Measurements from ENCODE around the gene MAGT1.
A peak's percentile ranks its signal among the peaks of the same experiment; 100 is the strongest.
"Not testable (repeated sequence)": the region's sequence is repeated elsewhere in the genome, so short reads cannot be mapped to it uniquely, and the experiment has no call there.

Gene MAGT1

DNA sequence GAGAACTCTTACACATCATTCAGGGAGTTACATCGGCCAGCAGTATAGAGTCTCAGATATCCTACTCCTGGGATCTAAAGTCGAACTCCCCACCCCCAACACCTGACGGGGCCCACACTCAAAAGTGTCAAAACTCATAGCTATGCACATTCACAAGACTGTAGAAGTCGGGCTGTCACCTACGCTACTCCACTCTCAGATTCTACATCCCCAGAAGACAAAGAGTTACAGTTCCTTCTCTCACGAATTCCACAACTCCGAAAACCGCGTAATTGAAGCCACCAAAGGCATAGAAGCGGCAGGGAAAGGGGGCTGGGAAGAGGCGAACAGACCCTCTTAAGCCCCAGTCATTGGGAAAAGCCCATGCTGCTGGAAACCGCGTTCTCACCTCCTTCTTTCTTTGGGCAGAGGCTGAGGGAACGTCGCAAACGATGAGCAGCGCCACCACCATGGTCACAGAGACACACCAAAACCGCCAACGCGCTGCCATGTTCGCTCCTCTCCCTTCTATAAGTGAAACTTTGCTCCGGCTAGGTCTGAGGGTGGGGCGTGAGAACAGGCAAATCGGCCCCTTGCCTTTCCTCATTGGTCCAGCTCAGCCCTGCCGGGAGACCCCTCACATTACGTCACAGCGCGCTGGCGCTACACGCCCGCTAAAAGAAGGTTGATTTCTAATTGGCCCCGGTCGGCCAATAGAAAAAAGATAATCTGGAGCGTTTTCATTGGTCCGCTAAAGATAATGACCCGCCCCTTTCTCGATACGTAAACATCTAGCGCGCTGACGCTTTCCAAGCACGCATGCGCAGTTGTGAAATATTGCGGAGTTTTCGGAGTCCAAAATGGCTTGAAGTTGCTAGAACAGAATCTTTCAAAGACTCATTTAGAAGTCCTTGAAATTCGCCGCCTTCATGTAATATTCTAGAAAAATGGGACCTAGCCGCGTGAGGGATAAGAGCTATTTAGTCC is at the start of gene MAGT1:
Gene MAGT1 (minus strand): TSS at position 515 of the 966 bp plus-strand sequence. CDS start 25 bp downstream, at position 490.
- peak; percentile 68 to 75 for DNase-seq (ENCODE audit: low read depth in 1 of 2, low spot score in 1 of 2)

DNA sequence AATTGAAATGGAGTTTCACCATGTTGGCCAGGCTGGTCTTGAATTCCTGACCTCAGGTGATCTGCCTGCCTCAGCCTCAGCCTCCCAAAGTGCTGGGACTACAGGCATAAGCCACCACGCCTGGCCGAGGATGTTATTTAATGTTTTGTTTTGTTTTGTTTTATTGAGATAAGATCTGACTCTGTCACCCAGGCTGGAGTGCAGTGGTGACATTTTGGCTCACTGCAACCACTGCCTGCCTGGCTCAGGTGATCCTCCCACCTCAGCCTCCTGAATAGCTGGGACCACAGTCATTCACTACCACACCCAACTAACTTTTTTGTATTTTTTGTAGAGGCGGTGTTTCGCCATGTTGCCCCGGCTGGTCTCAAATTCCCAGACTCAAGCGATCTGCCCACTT is 49.8 kb upstream of the MAGT1 start:
- not testable (repeated sequence) for DNase-seq (ENCODE audit: low read depth in 1 of 2, low spot score in 1 of 2)

DNA sequence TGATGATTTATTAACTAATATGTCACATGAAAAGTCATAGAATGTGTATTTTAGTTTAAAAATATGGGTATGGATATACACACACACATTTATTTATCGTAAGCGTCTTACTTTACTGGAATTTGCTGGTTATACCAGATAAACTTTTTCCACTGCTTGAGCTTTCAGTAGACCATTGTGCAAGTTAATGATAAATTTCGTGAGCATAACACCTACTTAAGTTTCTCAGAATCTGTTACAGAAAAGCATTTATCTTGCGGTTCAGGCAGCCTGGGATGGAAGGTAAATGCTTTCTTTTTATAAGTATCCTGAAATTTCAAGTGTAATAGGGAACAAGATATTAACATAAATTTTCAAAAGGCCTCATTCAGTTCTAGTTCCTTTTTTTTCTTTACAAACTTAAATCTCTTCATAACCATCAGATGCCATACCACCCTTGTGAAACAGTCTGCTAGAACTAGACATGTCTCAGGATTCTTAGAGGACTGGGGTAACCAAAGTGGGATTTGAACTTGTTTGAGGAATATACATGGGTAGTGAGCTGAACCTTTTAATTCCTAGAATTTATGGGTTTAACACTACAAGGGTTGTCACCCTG is 42.9 kb upstream of the MAGT1 start:
- no peak for DNase-seq (ENCODE audit: low read depth in 1 of 2, low spot score in 1 of 2)

DNA sequence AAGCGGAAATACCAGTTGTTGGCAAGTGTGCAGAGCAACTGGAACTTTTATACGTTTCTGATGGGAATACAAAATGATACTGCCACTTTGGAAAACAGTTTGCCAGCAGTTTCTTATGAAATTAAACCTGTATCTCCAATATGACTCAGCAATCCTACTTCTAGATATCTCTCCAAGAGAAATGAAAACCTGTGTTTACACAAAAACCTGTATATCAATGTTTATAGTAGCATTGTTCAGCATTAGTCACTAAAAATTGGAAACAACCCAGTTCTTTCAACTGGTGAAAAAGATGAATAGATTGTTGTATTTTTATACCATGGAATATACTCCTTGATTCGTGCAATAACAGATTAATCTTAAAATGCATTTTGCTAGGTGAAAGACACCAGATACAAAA is 42.1 kb upstream of the MAGT1 start:
- DNase-seq (ENCODE audit: low read depth in 1 of 2, low spot score in 1 of 2): no peak

DNA sequence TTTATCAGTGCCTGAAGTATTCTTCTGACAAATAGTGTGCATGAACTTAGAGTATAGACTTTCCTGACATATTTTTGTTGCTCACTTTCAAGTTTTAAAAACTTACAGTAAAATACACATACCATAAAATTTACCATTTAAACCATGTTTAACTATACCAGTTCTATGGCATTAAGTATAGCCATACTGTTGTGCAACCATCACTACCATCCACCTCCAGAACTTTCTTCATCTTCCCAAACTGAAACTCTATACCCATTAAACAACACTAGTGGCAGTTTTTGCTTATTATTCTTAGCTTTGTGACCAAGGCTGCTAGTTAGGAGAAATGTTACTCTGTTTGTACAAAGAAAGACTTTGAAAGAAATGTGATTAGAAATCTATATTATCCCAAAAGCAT is 41.1 kb upstream of the MAGT1 start:
- DNase-seq (ENCODE audit: low read depth in 1 of 2, low spot score in 1 of 2): no peak

DNA sequence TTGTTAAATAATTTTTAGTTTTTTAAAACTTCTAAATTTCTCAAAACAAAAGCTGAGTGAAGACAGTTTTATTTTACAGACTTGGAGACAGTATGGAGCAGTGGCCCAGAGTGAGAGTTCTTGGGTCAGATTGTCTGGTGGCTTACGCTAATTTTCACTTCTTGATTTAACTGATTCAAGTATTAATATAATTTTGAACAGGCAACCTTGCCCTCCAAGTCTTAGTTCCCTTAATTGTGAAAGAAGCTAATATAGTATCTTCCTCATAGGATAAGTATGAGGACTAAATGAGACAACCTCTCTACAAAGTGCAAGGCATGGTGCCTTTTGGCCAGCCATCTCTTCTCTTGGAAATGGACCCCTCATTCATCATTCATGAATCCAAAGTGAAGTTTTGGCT is 40.7 kb upstream of the MAGT1 start:
- no peak for DNase-seq (ENCODE audit: low read depth in 1 of 2, low spot score in 1 of 2)

DNA sequence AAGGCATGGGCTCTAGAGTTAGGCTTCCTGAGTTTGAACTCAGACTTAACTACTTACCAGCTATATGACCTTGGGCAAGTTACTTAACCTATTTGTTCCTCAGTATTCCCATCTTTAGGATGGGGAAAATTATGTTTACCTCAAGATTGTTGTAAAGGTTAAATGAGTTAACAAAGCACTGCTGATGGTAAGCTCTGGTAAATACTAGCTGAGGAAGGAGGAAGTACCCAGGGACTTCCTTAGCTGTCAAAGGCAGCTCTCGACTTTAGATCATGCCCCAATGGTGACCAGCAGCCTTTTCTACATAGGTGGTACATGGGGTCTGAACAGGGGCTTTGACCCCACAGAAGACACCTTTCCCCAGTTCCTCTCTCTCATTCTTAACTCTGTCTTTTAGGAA is 35.3 kb upstream of the MAGT1 start:
- no peak for DNase-seq (ENCODE audit: low read depth in 1 of 2, low spot score in 1 of 2)

DNA sequence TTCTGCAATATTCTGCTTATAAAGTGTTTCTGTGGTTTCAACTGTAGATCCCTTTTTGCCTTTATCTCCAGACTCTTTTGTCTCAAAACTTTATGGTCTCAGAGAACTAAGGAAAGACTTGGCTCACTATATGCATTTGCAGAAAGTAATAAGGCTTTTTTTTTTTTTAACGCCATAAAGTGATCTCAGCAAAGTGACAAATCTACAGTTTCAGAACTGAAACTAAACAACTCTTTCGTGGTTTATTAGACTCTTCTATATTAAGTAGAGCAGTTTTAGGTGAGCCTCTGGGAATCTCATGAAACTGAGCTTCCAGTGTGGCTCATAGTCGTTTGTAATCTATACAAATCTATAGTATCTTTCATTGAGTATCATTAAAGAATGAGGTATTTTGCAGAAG is 30.5 kb upstream of the MAGT1 start:
- DNase-seq (ENCODE audit: low read depth in 1 of 2, low spot score in 1 of 2): no peak

DNA sequence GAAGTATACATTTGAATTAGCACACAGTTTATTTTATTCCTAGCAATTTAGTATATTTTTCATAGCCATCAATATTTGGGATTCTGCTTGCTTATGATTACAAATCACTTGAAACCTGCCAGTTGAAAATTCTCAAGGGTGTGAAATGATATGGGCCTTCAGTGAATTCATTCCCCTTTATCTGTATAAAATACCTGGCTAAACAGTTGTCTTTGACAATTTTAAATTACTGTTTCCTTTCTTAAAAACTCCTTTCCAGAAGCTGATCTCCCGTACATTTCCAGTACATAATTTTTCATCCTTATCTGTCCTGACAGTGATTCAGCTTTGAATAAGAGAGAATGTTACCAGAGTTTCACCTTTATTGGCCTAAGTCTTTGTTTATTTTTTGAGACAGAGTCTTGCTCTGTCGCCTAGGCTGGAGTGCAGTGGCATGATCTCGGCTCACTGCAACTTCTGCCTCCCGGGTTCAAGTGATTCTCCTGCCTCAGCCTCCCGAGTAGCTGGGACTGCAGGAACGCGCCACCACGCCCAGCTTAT is 29.2 kb upstream of the MAGT1 start:
- DNase-seq (ENCODE audit: low read depth in 1 of 2, low spot score in 1 of 2): no peak

DNA sequence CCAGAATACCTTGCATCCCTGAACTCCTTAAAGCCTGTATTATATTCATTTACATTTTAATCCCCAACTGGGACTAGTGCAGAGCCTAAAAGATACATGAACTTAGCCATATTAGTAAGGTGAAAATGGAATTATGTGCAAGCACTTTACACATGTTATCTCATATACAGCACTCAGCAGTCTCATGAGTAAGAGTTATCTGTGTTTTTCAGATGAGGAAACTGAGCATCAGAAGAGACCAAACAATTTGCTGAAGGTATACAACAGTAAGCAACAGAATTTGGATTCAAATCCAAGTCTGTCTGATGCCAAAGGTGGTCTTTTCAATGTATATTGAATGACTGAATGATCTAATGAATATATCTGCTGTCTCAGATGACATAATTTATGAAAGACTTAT is 27.6 kb upstream of the MAGT1 start:
- no peak for DNase-seq (ENCODE audit: low read depth in 1 of 2, low spot score in 1 of 2)

DNA sequence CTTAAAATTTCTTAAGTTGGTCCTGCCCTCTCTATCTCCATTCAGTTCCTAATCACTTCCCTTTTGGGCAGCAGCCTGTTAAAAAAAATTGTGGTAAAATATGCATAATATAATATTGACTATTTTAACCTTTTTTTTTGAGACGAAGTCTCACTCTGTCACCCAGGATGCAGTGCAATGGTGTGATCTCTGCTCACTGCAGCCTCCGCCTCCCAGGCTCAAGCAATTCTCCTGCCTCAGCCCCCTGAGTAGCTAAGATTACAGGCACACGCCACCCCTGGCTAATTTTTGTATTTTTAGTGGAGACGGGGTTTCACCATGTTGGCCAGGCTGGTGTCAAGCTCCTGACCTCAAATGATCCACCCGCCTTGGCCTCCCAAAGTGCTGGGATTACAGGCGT is 24.1 kb upstream of the MAGT1 start:
- not testable (repeated sequence) for DNase-seq (ENCODE audit: low read depth in 1 of 2, low spot score in 1 of 2)

DNA sequence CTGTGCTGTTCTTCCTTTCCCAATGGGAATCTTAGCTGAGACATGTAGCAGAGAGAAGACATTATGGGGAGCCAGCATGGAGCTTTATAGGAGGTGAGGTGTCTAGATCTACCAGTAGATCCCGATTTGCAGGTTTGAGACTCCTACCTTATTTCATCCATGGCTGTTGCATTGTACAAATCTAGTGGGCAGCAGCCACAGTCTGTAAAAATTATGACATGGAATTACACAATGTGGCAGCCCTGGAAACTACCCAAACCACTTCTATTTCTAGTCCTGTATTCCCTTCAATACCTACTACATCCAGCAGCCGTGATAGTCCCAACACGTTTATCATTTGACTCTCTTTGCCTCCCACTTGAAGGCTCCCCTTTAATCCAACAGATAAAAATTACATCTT is 23.3 kb upstream of the MAGT1 start:
- DNase-seq (ENCODE audit: low read depth in 1 of 2, low spot score in 1 of 2): no peak

DNA sequence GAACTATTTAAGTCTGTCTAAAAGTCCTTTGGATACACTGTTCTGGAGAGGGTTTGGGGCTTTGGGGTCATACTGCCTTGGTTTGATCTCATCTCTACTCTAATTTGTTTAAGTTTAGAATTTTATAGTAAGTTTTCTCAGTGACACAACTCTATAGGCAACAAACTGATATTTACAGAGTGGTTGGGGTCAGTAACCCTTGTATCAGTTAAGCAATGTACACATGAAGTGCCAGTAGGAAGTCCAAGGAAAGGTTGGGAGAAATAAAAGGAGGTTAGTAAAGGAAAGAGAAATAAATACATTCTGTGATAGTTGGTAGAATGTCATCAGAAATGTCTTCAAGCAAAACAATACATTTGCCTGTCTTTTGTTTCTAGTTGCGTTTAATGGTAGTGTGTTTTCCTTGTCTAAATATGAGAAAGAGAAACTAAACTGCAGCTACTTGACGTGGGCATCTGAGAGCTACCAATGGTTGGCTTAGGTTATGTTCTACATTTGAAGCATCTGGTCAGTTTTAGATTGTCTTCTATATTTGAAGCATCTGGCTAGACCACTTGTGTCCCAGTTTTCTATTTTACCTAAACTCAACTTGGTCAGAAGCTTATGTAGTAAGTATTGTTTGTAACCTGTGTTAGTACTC is 22.2 kb upstream of the MAGT1 start:
- DNase-seq (ENCODE audit: low read depth in 1 of 2, low spot score in 1 of 2): no peak

DNA sequence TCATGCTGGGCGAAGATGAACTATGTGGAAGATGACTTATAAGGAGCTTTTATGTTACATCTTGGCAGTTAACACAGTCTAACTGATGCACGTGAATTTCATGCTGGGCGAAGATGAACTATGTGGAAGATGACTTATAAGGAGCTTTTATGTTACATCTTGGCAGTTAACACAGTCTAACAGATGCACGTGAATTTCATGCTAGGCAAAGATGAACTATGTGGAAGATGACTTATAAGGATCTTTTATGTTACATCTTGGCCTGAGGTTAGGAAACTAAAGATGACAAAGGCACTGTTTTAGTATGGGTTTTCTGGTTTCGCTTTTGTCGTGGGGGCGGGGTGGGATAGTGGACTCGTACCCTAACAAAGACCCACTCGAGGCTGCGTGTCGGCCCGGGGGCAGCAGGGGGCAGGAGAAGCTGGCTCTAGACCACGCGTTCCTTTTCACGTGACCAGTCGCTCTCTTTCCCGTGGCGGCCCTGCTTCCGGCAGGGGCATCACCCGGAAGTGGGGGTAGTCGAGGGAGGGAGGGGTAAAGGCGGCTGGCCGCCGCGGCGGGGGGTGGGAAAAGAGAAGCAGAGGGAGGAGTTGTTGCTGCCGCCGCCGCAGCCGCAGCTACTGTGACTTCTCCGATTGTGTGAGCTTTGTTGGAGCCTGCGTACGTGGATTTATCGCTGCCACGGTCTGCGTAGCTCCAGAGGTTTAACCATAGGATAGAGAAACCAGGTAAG is 15.0 kb upstream of the MAGT1 start, which contains the start of gene ATP7A:
Gene ATP7A (plus strand): TSS at position 586 of the 733 bp plus-strand sequence. CDS start 60,949 bp downstream, outside the sequence.
- peak; percentile 80 for DNase-seq (ENCODE audit: low read depth in 1 of 2, low spot score in 1 of 2)

DNA sequence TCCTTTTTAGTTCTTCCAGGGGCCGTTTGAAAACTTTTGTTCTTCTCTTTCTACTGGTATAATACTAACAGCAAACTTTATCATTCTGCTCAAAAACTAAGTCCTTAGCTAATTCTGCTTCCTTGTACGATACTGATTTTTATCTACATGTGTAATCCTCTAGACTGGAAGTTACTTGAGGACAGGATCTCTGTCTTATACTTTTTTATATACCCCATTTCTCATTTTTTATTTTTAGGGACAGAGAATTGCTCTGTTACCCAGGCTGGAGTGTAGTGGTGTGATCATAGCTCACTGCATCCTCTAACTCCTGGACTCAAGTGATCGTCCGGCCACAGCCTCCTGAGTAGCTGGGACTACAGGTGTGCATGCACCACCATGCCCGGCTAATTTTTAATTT is 6.3 kb upstream of the MAGT1 start:
- DNase-seq (ENCODE audit: low read depth in 1 of 2, low spot score in 1 of 2): no peak

DNA sequence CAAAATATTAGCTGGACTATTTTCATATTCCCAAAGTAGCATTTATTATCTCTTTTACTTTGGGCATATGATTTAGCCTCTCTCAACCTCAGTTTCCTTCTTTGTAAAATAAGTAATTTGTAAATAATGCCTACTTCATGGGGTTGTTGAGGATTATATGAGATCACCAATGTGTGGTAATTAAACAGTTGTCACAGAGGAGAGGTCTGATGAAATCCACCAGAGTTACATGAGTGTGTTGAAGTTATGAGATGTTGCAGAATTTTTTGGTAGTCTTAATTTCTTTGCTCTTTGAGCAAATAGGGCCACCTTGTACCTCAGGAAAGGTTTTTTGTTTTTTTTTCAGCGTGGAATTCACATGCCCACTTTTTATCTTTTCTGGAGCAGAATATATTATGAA is 5.5 kb upstream of the MAGT1 start:
- DNase-seq (ENCODE audit: low read depth in 1 of 2, low spot score in 1 of 2): no peak

DNA sequence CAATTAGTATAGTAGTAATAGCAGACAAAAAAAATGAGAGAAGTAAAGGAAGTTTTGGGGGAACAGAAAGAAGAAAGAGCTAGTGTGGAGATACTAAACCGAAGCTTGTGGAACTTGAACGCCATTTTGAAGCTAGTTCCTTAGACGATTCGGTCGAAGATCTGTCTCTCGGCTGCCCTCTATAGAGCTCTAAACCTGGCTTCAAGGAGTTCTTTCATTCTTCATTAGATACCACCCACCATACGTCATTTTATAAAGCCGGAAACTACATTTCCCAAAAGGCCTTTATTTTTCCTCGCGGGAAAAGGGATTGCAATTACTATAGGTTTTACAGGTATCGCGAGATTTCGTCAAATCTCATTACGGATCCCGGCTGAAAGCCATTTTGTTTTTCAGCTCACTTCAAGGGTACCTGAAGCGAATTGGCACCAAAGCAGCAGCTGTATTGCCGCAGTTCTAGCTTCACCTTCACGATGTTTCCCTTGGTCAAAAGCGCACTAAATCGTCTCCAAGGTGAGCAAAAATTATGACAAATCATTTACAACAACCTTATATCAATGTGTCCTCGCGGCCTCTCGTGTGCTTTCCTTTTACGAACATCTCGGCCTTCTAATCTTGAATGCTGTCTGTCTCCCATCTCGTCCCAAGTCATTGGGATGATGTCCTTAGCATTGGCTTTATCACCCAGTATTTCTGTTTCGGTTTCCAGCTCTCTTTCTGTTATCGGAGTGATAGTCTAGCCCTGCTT is 4.0 kb upstream of the MAGT1 start, which contains the start of gene COX7B:
Gene COX7B (plus strand): TSS at position 388 of the 748 bp plus-strand sequence. CDS start 86 bp downstream, at position 474.
- no peak for DNase-seq (ENCODE audit: low read depth in 1 of 2, low spot score in 1 of 2)

DNA sequence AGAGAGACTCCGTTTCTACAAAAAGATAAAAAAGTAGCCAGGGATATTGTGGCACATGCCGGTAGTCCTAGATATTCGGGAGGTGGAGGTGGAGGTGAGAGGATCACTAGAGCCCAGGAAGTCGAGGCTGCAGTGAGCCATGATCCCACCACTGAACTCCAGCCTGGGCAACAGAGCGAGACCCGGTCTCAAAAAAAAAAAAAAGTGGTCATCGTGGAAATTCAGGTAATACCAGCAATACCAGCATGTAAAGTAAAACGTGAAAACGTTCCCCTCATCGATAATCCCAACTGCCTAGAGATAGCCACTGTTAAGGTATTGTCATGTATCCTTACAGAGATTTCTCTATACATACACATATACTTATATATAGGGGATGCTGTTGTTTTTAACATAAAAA is 1.5 kb downstream of the MAGT1 start:
- DNase-seq (ENCODE audit: low read depth in 1 of 2, low spot score in 1 of 2): no peak

DNA sequence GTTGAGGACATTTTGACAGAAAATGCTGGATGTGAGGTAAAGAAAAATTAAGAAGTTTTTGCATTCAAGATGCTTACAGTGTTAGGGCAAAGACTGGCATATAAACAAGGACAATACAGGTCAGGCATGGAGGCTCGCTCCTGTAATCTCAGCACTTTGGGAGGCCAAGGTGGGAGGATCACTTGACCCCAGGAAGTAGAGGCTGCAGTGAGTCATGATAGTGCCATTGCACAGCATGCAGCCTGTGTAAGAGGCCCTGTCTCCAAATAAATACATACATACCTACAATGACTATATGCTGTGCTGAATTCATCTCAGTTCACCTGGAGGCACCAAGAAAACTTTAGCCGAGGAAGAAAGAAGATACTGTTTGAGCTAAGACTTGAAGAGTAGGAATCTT is 2.3 kb downstream of the MAGT1 start:
- no peak for DNase-seq (ENCODE audit: low read depth in 1 of 2, low spot score in 1 of 2)

DNA sequence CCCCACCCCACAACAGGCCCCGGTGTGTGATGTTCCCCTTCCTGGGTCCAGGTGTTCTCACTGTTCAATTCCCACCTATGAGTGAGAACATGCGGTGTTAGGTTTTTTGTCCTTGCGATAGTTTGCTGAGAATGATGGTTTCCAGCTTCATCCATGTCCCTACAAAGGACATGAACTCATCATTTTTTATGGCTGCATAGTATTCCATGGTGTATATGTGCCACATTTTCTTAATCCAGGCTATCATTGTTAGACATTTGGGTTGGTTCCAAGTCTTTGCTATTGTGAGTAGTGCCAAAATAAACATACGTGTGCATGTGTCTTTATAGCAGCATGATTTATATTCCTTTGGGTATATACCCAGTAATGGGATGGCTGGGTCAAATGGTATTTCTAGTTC is 13.8 kb downstream of the MAGT1 start:
- DNase-seq (ENCODE audit: low read depth in 1 of 2, low spot score in 1 of 2): not testable (repeated sequence)

All from stimulated activated CD4-positive, alpha-beta T cell treated with anti-CD3 and anti-CD28 coated beads, Interleukin-15, amount 100 ng/mL, for 1 hour (primary cell).